ENCODE measurements around the gene EPX. TPM values are rescaled to one million over a fixed set of nuclear protein-coding genes. Genes with fewer than 3 reads are reported as not detected.

The EPX gene
- total RNA-seq, 1 donor from 2014 or later, result not detected

DNA sequence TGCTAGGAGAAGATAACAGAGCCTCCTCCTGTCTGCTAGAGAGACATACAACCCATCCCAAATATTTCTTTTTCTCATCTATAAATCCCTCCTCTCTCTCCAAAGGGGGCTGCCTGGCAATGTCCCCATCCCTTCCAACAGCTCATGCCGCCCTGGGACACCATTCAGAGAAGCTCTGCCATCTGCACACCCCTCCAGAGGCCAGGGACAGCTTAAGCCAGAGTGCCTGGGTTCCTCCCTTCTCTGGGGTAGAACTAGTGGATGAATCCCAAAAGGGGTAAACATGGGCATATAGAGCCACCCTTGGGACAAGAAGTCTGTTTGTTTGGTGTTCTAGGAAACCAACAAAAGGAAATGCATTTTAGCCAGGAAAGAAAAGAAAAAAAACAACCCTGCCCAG lies 43.3 kb downstream of the EPX start:
- Mint-ChIP-seq H3K27ac (ENCODE audit: unreplicated experiment) (no peak overlapping the region), H3K27me3 (ENCODE audit: unreplicated experiment) (peaks cover 1% of the 10 kb centered on the region), H3K36me3 (ENCODE audit: unreplicated experiment) (peaks cover 1% of the 10 kb centered on the region), H3K9me3 (ENCODE audit: unreplicated experiment) (no peaks in the 10 kb centered on the region), H3K4me1 (ENCODE audit: low read depth, unreplicated experiment) (peaks cover 14% of the 10 kb centered on the region), H3K4me3 (ENCODE audit: unreplicated experiment) (no peak overlapping the region)
- TF ChIP-seq, protein P1, sequence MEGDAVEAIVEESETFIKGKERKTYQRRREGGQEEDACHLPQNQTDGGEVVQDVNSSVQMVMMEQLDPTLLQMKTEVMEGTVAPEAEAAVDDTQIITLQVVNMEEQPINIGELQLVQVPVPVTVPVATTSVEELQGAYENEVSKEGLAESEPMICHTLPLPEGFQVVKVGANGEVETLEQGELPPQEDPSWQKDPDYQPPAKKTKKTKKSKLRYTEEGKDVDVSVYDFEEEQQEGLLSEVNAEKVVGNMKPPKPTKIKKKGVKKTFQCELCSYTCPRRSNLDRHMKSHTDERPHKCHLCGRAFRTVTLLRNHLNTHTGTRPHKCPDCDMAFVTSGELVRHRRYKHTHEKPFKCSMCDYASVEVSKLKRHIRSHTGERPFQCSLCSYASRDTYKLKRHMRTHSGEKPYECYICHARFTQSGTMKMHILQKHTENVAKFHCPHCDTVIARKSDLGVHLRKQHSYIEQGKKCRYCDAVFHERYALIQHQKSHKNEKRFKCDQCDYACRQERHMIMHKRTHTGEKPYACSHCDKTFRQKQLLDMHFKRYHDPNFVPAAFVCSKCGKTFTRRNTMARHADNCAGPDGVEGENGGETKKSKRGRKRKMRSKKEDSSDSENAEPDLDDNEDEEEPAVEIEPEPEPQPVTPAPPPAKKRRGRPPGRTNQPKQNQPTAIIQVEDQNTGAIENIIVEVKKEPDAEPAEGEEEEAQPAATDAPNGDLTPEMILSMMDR (IDR thresholded peaks at IDR 0.05; ENCODE audit: partially characterized antibody, unreplicated experiment), result no peak
- DNase-seq, result no peak

DNA sequence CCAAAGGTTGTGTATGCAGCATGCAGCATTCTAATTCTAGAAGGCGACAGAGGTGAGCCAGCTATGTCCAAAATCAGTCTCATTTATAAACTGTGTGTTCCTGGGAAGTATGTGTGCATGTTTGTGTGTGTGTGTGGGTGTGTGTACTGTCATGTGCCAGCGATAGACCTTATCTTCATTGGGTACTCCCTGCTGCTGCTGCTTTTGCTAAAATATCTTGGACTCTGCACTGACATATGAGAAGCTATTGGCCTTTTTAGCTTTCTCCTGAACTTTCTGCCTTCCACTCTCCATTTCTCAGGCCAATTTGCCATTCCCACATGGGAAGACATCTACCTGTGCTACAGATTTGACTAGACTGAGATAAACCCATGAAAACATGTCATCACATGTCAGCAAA lies 43.9 kb downstream of the EPX start:
- H3K27me3 Mint-ChIP-seq (ENCODE audit: unreplicated experiment), result peaks cover 1% of the 10 kb centered on the region
- no peak for DNase-seq
- H3K9me3 Mint-ChIP-seq (ENCODE audit: unreplicated experiment), result no peaks in the 10 kb centered on the region

DNA sequence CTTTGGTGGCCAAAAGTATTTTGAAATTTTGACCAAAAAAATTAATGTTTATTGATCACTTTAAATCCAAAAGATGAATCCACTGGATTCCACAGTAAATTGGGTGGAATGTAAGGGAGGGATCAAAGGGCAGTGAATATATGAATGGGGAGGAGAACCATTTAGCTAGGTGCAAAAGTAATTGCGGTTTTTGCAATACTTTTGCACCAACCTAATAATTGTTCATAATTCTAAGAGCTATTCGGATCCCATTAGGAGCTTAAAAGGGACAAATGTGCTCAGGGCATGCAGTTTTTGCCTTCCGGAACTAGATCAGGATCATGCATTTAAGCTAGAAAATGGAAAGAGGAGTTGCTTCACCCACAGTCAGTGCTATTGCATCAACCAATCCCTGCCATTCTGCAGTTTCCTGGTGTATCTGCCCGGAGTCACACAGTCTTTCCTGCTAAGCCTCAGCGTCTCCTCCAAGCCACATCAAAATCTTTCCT lies 45.7 kb downstream of the EPX start, which contains the start of gene LPO:
LPO (plus strand) TSS at position 438 of the 488 bp plus-strand sequence. CDS start 4,396 bp downstream, outside the sequence.
- H3K4me1 Mint-ChIP-seq (ENCODE audit: low read depth, unreplicated experiment), result no peaks in the 10 kb centered on the region
- peaks cover 2% of the 10 kb centered on the region for H3K27me3 Mint-ChIP-seq (ENCODE audit: unreplicated experiment)
- TF ChIP-seq, protein P1 (IDR thresholded peaks at IDR 0.05; ENCODE audit: partially characterized antibody, unreplicated experiment), result no peak
- H3K27ac Mint-ChIP-seq (ENCODE audit: unreplicated experiment), result no peak within 1 kb of the TSS
- H3K9me3 Mint-ChIP-seq (ENCODE audit: unreplicated experiment), result no peaks in the 10 kb centered on the region
- peaks cover 4% of the 10 kb centered on the region for H3K36me3 Mint-ChIP-seq (ENCODE audit: unreplicated experiment)
- H3K4me3 Mint-ChIP-seq (ENCODE audit: unreplicated experiment), result no peak within 1 kb of the TSS
- no peak for DNase-seq

More for the DNA sequence above, 43.9 kb downstream of the EPX start:
- Mint-ChIP-seq H3K27ac (ENCODE audit: unreplicated experiment) (no peak overlapping the region), H3K4me1 (ENCODE audit: low read depth, unreplicated experiment) (peaks cover 14% of the 10 kb centered on the region), H3K4me3 (ENCODE audit: unreplicated experiment) (no peak overlapping the region), H3K36me3 (ENCODE audit: unreplicated experiment) (no peaks in the 10 kb centered on the region)
- TF ChIP-seq, protein P1 (IDR thresholded peaks at IDR 0.05; ENCODE audit: partially characterized antibody, unreplicated experiment), result no peak

DNA sequence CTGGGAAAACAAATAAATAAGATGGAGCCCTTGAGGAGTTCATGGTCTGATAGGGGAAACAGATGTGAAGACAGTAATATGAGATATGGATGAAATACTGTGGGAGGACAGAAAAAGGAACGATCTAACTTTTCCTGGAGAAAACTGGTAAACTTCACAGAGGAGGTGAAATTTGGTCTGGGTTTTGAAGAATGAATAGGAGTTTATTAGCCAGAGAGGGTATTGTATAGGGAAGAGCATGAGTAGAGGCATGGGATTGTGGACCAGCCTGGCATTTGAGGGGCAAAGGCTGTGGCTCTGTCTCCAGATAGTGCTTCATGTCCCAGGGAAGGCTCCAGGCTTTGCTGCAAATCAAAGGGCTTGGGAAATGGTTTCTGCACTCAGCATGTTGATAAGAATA lies 47.5 kb downstream of the EPX start:
- H3K9me3 Mint-ChIP-seq (ENCODE audit: unreplicated experiment), result peaks cover 4% of the 10 kb centered on the region
- TF ChIP-seq, protein P1 (IDR thresholded peaks at IDR 0.05; ENCODE audit: partially characterized antibody, unreplicated experiment), result no peak
- no peak overlapping the region for H3K4me3 Mint-ChIP-seq (ENCODE audit: unreplicated experiment)
- no peak for DNase-seq
- peaks cover 8% of the 10 kb centered on the region for H3K36me3 Mint-ChIP-seq (ENCODE audit: unreplicated experiment)
- H3K4me1 Mint-ChIP-seq (ENCODE audit: low read depth, unreplicated experiment), result no peaks in the 10 kb centered on the region
- peaks cover 12% of the 10 kb centered on the region for H3K27me3 Mint-ChIP-seq (ENCODE audit: unreplicated experiment)
- no peak overlapping the region for H3K27ac Mint-ChIP-seq (ENCODE audit: unreplicated experiment)

DNA sequence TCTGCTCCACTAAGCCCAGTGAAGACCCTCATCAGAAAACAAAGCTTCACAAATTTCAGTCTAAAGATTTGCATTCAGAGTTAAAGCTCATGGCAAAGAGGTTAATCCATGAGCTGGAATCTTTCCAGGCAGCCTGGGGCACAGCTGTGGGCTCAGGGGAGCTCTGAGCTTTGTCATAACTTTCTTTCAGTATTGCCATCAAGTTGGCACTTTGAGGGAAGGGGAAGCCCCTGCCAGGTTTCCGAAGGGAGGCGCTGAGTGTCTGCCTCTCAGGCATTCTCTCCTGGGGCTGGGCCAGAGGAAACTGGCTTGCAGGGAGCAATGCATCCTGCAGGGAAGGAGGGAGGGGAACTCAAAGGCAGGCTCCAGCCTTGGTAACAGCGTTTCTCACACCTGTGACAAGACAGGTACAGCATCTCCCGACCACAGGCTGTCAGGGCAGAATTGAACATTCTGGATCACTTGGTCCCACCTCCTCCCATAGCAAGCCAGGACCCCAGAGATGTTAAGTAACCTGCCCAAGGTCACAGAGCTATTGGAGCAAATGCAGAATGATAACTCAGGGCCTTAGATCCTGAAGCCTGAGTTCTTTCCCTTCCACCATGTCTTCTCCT lies 49.8 kb downstream of the EPX start:
- Mint-ChIP-seq H3K4me3 (ENCODE audit: unreplicated experiment) (no peak overlapping the region), H3K27me3 (ENCODE audit: unreplicated experiment) (peaks cover 13% of the 10 kb centered on the region), H3K36me3 (ENCODE audit: unreplicated experiment) (peaks cover 8% of the 10 kb centered on the region), H3K27ac (ENCODE audit: unreplicated experiment) (no peak overlapping the region), H3K9me3 (ENCODE audit: unreplicated experiment) (peaks cover 4% of the 10 kb centered on the region), H3K4me1 (ENCODE audit: low read depth, unreplicated experiment) (no peaks in the 10 kb centered on the region)
- no peak for DNase-seq
- TF ChIP-seq, protein P1 (IDR thresholded peaks at IDR 0.05; ENCODE audit: partially characterized antibody, unreplicated experiment), result no peak
